Measurements from ENCODE around the gene PCSK4. TPM values are rescaled to one million over a fixed set of nuclear protein-coding genes. Genes with fewer than 3 reads are reported as not detected.
A peak's percentile ranks its signal among the peaks of the same experiment; 100 is the strongest.

The PCSK4 gene
- total and polyA plus RNA-seq, 9 of the 15 experiments (the other 6 are each of a cell fraction or from before 2014, with no cell fraction given): 0.01 to 9.1 (median 2.1) TPM; not detected in 1

DNA sequence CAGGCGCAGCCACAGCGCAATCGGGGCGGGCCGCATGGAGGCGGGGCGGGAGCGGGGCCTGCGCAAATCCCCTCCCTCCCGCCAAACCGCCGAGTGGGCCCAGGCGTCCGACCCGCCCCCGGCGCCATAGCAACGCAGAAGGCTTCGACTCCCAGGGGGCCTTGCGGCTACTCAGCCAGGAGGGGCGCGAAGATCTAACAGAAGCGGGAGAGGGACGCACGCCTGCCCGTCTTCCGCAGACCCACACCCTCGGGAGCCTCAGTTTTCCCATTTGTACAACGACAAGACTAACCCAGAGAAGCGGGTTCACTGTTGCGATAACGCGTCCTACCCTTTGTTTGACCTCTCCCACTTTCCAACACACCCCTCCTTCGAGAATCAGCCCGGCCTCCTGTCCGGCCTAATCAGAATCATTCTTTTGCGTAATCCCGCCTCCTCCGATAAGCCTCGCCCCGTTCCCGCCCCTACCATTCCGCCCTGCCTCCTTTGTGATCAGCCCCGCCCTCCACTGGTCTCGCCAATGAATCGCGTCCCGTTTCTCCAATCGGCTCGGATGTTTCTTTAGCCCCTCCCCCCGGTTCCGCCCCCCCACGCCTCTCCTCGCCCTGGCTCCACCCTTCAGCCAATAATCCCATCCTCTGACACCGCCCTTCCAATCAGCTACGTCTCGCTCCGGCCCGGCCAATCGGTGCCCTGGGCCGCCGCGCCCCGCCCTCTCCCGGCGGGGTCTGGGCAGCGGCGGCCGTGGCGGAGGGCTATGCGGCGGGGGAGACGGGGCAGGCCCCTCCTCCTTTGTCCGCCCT lies at the start of gene PCSK4 (continued):
- TF ChIP-seq ARID3B (CRISPR knock-in tag; IDR thresholded peaks at IDR 0.05; ENCODE audit: borderline replicate concordance) (no peak), HDAC3 (IDR thresholded peaks at IDR 0.05; ENCODE audit: borderline replicate concordance, partially characterized antibody) (no peak), CHD1 (IDR thresholded peaks at IDR 0.05; ENCODE audit: low read length) (no peak), ZNF436 (CRISPR knock-in tag; IDR thresholded peaks at IDR 0.05) (no peak), FOSL1 (tag; conservative IDR thresholded peaks at IDR 0.05) (no peak), ESRRB (CRISPR knock-in tag; IDR thresholded peaks at IDR 0.05; ENCODE audit: borderline replicate concordance) (no peak), TBL1XR1 (IDR thresholded peaks at IDR 0.05; ENCODE audit: low read length in 2 of 2) (no peak), FOXM1 (IDR thresholded peaks at IDR 0.05; ENCODE audit: low read depth) (no peak), FOXM1 (CRISPR knock-in tag; IDR thresholded peaks at IDR 0.05; ENCODE audit: low read depth) (no peak), TAF1 (IDR thresholded peaks at IDR 0.05; ENCODE audit: control insufficient read depth, extremely low read depth, insufficient read depth, low read length, severe bottlenecking) (peak; percentile 54), ZNF696 (CRISPR knock-in tag; conservative IDR thresholded peaks at IDR 0.05) (no peak), HSF4 (CRISPR knock-in tag; IDR thresholded peaks at IDR 0.05; ENCODE audit: borderline replicate concordance) (no peak), FOXP4 (CRISPR knock-in tag; IDR thresholded peaks at IDR 0.05; ENCODE audit: borderline replicate concordance) (no peak), NFXL1 (CRISPR knock-in tag; IDR thresholded peaks at IDR 0.05) (no peak), SMARCE1 (IDR thresholded peaks at IDR 0.05) (no peak), PRPF4 (IDR thresholded peaks at IDR 0.05; ENCODE audit: insufficient read depth, low read depth, low read length, poor library complexity, severe bottlenecking) (no peak), SRF (CRISPR knock-in tag; IDR thresholded peaks at IDR 0.05) (no peak), ID3 (CRISPR knock-in tag; IDR thresholded peaks at IDR 0.05) (no peak), ID3 (tag; IDR thresholded peaks at IDR 0.05) (no peak)
- TF ChIP-seq, protein P1, sequence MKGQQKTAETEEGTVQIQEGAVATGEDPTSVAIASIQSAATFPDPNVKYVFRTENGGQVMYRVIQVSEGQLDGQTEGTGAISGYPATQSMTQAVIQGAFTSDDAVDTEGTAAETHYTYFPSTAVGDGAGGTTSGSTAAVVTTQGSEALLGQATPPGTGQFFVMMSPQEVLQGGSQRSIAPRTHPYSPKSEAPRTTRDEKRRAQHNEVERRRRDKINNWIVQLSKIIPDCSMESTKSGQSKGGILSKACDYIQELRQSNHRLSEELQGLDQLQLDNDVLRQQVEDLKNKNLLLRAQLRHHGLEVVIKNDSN (CRISPR knock-in tag; IDR thresholded peaks at IDR 0.05): no peak
